Measurements from ENCODE around the gene FANCM.

GRCh38 chr14:45238988-45239387 lies 103.3 kb downstream of the FANCM start:
- TF ChIP-seq EP300 (IDR thresholded peaks at IDR 0.05) (no peak), POLR2AphosphoS5 (IDR thresholded peaks at IDR 0.05) (no peak)
- TF ChIP-seq, protein P1, sequence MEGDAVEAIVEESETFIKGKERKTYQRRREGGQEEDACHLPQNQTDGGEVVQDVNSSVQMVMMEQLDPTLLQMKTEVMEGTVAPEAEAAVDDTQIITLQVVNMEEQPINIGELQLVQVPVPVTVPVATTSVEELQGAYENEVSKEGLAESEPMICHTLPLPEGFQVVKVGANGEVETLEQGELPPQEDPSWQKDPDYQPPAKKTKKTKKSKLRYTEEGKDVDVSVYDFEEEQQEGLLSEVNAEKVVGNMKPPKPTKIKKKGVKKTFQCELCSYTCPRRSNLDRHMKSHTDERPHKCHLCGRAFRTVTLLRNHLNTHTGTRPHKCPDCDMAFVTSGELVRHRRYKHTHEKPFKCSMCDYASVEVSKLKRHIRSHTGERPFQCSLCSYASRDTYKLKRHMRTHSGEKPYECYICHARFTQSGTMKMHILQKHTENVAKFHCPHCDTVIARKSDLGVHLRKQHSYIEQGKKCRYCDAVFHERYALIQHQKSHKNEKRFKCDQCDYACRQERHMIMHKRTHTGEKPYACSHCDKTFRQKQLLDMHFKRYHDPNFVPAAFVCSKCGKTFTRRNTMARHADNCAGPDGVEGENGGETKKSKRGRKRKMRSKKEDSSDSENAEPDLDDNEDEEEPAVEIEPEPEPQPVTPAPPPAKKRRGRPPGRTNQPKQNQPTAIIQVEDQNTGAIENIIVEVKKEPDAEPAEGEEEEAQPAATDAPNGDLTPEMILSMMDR (IDR thresholded peaks at IDR 0.05), result no peak
